GM19455 (cell line): ENCODE results near the gene XAGE3.
"Not testable (repeated sequence)": the region's sequence is repeated elsewhere in the genome, so short reads cannot be mapped to it uniquely, and the experiment has no call there.

Source experiments
- ATAC-seq: cut with Tn5 transposase; IDR thresholded peaks from one replicate; pipeline ENCODE4 v1.9.1; 2021; ENCODE audit not compliant: unreplicated experiment

XAGE3 gene

DNA sequence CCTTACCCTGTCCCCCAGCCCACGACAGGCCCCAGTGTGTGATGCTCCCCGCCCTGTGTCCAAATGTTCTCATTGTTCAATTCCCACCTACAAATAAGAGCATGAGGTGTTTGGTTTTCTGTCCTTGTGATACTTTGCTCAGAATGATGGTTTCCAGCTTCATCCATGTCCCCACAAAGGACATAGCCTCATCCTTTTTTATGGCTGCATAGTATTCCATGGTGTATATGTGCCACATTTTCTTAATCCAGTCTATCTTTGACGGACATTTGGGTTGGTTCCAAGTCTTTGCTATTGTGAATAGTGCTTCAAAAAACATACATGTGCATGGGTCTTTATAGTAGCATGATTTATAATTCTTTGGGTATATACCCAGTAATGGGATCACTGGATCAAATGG lies 24.3 kb downstream of the XAGE3 start:
- ATAC-seq = not testable (repeated sequence)

DNA sequence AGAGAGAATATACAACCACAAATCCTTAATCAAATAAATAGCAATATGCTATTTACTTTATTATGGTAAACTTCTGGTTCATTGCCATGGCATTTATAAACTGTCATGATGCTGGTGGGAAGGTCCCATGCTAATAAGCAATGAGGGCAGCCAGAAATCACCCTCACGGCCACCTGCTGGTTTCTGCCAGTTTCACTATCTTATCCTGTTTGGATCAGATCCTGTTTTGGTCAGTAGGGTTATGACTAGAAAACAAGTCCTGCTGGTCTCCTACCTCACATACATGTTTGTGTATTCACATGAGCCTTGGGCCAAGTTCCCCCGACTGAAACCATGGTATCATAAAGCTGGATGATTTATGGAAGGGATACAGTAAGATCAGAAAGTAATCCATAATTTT lies 28.7 kb downstream of the XAGE3 start:
- no peak for ATAC-seq

DNA sequence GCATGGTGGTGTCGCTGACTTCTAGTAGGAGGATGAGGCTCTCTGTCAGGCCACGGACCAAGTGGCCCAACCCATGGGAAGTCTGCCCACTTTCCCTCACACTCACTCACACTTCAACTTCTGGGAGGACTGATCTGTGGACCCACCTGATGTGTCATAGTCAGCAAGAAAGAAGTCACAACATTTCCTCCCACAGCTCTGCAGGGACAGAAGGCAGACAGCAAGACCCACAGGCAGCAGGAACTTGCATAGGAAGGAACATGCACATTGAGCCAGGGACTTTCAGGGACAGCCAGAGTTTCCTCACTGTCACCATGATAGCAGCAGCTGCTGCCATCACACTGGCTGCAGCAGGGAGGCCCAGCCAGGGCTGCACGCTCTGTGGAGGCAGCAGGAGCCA lies 37.3 kb downstream of the XAGE3 start:
- no peak for ATAC-seq

DNA sequence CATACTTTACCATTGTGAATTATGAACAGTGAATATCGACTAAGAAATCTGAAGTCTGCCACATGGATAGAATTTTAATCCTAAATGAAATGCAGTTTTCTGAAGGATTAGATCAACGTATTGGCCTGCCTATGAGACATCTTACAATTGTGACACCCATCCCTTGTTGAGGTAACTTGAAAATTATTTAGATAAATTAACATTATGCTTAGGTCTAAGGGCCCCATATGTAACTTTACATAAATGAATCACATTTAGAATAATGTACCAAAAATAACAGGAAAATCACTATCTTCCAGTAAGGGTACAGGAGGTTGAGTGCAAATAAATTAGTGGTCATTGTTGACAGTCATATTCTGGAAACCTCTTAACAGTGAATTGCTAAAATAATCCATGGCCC lies 43.3 kb downstream of the XAGE3 start:
- no peak for ATAC-seq

DNA sequence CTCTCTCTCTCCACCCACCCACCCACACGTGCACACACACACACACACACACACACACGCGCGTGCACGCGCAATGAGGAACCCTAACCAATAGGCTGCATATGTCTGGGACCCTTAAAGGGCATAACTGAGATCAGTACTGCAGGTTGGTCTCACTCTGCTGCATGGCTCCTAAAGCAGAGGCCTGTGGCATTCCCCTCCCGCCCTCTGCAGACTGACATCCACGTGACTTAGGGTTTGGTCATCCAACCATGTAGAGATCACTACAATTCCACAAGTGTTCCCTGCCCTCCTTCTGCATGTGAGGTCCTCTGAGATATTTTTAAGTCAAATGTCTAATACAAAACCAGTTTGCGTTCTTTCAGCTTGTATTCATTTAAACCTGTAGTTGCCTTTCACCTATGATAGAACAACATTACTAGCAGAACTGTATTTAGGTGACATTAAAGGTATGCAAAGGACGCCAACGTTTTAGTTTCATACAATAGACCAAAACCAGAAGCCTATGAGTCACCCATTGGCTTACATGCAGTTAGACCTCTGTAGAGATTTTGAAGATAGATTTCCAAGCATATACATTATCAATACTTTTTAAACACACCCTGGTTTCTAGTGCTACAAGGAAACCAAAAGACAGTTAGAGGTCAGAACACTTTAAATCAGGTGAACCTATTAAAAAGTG lies 46.7 kb downstream of the XAGE3 start:
- no peak for ATAC-seq

DNA sequence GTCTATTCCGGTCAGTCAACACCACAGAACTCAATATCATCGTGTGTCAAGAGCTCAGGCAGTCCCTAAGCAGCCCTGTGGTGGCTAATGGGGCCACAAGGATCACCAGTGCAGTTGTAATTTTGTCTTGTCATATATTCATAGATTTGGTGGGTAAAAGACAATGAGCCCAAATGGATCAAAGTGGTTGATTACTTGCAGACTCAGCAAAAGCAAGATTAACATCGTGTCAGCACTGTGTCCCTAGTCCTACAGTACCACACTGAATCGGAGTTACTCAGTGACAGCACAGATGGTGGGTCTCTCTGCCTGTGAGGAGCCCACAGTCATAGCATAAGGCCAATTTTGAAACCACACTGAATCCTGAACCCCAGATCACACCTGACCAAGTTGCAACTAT lies 48.1 kb downstream of the XAGE3 start:
- ATAC-seq = no peak
